NCI-H2107 treated with DMSO at 0.1 percent for 48 hours (cell line): ENCODE data around the gene EVC2.

Experiments
- DNase-seq: peaks from one replicate; lab custom pipeline; 2025; ENCODE audit not compliant: unreplicated experiment; lab: John Stamatoyannopoulos, UW

The EVC2 gene

GRCh38 chr4:5712517-5712916, 4.2 kb upstream of the EVC2 start:
- no peak for DNase-seq

- no peak for DNase-seq
Observed at GRCh38 chr4:5711479-5712184, 3.3 kb upstream of the EVC2 start.

- DNase-seq, result no peak
Observed at GRCh38 chr4:5710961-5711478, 2.7 kb upstream of the EVC2 start, which contains the start of gene EVC. Gene EVC (plus strand): TSS chr4:5711201. CDS start chr4:5711381, 180 bp downstream.

GRCh38 chr4:5710065-5710960, 2.0 kb upstream of the EVC2 start:
- DNase-seq, result no peak

- no peak for DNase-seq
Observed at GRCh38 chr4:5709207-5709575, 832 bp upstream of the EVC2 start.

- DNase-seq, result no peak
Observed at GRCh38 chr4:5707778-5708448, 446 bp downstream of the EVC2 start.

GRCh38 chr4:5707366-5707765, 993 bp downstream of the EVC2 start:
- no peak for DNase-seq

- no peak for DNase-seq
Observed at GRCh38 chr4:5706486-5707290, 1.7 kb downstream of the EVC2 start.

- no peak for DNase-seq
Observed at GRCh38 chr4:5705647-5706320, 2.6 kb downstream of the EVC2 start.

- DNase-seq, result no peak
Observed at GRCh38 chr4:5704276-5704675, 4.1 kb downstream of the EVC2 start.

- no peak for DNase-seq
Observed at GRCh38 chr4:5703831-5704230, 4.5 kb downstream of the EVC2 start.

GRCh38 chr4:5701971-5702370, 6.4 kb downstream of the EVC2 start:
- no peak for DNase-seq

- DNase-seq, result no peak
Observed at GRCh38 chr4:5700459-5700858, 7.9 kb downstream of the EVC2 start.

- DNase-seq, result no peak
Observed at GRCh38 chr4:5696341-5696740, 12.0 kb downstream of the EVC2 start.

- DNase-seq, result no peak
Observed at GRCh38 chr4:5693871-5694270, 14.5 kb downstream of the EVC2 start.

- no peak for DNase-seq
Observed at GRCh38 chr4:5691491-5692132, 16.7 kb downstream of the EVC2 start.

GRCh38 chr4:5689065-5689464, 19.3 kb downstream of the EVC2 start:
- no peak for DNase-seq

GRCh38 chr4:5686338-5686737, 22.0 kb downstream of the EVC2 start:
- DNase-seq, result no peak

- DNase-seq, result no peak
Observed at GRCh38 chr4:5685296-5685695, 23.1 kb downstream of the EVC2 start.

GRCh38 chr4:5683566-5683965, 24.8 kb downstream of the EVC2 start:
- no peak for DNase-seq
